ENCODE measurements around the gene LARP7. TPM values are rescaled to one million over a fixed set of nuclear protein-coding genes. Genes with fewer than 3 reads are reported as not detected.

Gene LARP7
- total RNA-seq (2022; extraction: Qiagen RNA extraction; ENCODE audit: low read depth): 24.9 to 43.2 TPM (median 29.4 TPM) in 5 replicates

GRCh38 chr4:112636688-112637551 lies at the start of gene LARP7, which contains the start of gene ZGRF1:
Gene LARP7, plus strand, starts transcription at chr4:112637143. Its CDS starts 7,527 bp downstream, at chr4:112644670.
Gene ZGRF1, minus strand, starts transcription at chr4:112636909. Its CDS starts 3,733 bp downstream, at chr4:112633176.

Other genes with a start within 250 kb of the LARP7 start
- 0.06 TPM in 1 of 5 replicates, not detected in the others for gene NEUROG2, start 121.0 kb upstream of the LARP7 start, total RNA-seq (2022; extraction: Qiagen RNA extraction; ENCODE audit: low read depth)
- 1.5 to 3.9 TPM (median 3.0 TPM) in 5 replicates for gene ZGRF1, start 234 bp upstream of the LARP7 start, total RNA-seq (2022; extraction: Qiagen RNA extraction; ENCODE audit: low read depth)

All from A549 treated with RU486 at 1 μM for 4 hours (cell line).